ENCODE measurements around the gene SGO2.

- TF ChIP-seq POLR2A (IDR thresholded peaks at IDR 0.05), result no peak
- no peak for TF ChIP-seq CTCF (IDR thresholded peaks at IDR 0.05)
These were observed 91.4 kb downstream of the SGO2 start for GRCh38 chr2:200617156-200618053.
